Amniotic epithelial cell (primary cell): ENCODE results near the gene XPO1.
"Not testable (repeated sequence)": the region's sequence is repeated elsewhere in the genome, so short reads cannot be mapped to it uniquely, and the experiment has no call there.

Experiments
- DNase-seq: peaks from one replicate; pipeline ENCODE4 v3.0.0-alpha.2; 2010; ENCODE audit warnings: low read depth

XPO1 gene, protein sequence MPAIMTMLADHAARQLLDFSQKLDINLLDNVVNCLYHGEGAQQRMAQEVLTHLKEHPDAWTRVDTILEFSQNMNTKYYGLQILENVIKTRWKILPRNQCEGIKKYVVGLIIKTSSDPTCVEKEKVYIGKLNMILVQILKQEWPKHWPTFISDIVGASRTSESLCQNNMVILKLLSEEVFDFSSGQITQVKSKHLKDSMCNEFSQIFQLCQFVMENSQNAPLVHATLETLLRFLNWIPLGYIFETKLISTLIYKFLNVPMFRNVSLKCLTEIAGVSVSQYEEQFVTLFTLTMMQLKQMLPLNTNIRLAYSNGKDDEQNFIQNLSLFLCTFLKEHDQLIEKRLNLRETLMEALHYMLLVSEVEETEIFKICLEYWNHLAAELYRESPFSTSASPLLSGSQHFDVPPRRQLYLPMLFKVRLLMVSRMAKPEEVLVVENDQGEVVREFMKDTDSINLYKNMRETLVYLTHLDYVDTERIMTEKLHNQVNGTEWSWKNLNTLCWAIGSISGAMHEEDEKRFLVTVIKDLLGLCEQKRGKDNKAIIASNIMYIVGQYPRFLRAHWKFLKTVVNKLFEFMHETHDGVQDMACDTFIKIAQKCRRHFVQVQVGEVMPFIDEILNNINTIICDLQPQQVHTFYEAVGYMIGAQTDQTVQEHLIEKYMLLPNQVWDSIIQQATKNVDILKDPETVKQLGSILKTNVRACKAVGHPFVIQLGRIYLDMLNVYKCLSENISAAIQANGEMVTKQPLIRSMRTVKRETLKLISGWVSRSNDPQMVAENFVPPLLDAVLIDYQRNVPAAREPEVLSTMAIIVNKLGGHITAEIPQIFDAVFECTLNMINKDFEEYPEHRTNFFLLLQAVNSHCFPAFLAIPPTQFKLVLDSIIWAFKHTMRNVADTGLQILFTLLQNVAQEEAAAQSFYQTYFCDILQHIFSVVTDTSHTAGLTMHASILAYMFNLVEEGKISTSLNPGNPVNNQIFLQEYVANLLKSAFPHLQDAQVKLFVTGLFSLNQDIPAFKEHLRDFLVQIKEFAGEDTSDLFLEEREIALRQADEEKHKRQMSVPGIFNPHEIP (N-terminal part only)

DNA sequence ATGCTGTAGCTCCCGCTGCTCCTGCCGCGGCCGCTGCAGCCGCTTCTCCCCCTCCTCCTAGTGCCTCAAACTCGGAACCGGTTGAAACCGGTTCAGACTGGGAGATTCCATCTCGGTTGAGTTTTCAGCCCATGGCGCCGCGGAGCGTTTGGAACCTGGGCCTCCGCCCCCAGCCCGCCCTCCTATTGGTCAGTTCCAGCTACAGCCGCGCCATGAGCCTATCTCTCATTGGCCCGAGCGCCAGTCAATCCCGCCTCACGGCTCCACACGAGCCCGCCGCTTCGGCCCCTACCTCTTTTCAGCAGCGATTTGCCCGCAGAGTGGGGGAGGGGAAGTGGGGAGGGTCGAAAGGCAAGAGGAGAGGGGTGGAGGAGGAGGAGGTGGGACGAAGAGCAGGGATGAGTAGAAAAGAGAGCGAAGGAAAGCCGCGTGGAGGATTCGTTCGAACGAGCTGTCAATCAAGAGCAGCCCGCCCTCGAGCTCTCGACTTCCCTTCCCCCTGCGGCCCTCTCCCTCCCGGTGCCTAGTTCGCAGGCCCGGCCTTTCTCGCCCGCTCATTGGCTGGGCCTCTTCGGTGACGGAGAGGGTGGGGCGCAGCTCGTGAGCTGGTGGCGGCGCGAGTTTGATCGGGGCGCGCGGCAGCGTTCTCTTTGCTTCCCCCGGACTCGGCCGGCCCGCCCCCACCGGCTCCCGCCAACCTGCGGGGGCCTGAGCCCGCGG lies at the start of gene XPO1:
Gene XPO1 (minus strand): TSS at position 157 of the 720 bp plus-strand sequence. CDS start 4,459 bp downstream, outside the sequence.
- peak; percentile 99 for DNase-seq

DNA sequence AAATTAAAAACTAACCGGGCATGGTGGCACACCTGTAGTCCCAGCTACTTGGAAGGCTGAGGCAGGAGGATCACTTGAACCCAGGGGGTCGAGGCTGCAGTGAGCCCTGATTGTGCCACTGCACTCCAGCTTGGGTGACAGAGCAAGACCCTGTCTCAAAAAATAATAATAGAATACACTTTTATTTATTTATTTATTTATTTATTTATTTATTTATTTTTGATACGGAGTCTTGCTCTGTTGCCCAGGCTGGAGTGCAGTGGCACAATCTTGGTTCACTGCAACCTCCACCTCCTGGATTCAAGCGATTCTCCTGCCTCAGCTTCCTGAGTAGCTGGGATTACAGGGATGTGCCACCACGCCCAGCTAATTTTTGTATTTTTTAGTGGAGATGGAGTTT lies 48.8 kb upstream of the XPO1 start:
- not testable (repeated sequence) for DNase-seq

DNA sequence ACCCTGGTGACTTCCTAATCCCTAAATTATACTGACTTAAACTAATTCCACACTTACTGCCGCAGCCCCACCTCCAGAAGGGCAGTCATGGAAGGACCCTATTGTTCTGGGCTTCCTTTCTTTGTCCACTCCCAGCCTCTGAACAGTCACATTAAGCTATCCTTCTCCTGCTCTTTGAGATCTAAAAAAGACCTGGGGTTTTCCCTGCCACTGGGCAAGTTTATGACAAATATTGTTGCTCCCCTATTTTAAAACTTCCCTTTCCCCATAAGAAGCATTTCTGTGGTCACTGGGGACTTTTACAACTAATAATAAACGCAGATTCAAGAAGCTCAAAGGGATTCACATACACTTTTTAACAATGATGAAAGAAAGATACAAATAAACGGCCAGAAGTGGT lies 47.2 kb upstream of the XPO1 start:
- no peak for DNase-seq

DNA sequence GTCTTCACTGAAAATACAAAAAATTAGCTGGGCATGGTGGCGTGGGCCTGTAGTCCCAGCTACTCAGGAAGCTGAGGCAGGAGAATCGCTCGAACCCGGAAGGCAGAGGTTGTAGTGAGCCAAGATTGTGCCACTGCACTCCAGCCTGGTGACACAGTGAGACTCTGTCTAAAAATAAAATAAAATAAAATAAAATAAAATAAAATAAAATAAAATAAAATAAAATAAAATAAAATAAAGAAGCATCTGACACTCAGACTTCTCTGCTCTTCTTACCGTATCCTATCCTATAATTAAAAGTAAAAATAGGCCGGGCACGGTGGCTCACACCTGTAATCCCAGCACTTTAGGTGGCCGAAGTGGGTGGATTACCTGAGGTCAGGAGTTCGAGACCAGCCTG lies 46.2 kb upstream of the XPO1 start:
- DNase-seq, result not testable (repeated sequence)

DNA sequence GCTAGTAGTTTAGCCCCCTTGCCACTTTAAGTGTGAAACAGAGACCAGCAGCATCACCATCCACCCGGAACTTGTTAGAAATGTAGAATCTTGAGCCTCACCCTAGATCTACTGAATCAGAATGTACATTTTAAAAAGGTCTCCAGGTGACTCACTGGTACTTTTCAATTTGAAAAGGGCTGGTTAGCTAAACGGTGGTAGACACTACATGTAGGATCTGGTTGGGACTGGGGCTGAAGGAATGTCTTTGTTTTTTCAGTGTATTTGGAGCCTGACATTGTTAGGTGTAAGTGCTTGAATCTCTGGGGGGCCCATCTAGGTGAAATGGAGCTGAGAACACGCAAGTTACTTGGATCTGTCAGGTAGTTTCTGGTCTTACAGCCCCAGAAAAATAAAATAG lies 44.0 kb upstream of the XPO1 start:
- no peak for DNase-seq

DNA sequence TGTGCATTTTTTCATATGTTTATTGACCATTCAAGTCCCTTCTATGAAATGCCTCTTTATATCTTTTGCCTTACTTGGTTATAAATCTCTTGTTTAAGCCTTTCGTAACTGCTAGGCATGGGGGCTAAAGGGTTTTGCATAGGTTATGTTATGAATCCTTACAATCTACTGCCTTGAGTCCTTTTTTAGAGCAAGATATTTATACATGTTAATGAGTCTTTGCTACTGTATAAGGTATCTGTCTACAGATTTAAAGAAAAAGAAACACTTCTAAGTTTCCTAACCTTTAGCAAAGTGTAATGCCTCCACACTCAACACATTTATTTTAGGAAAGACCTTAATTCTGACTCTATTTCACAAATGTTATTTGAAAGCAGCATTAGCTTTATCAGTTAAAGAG lies 43.6 kb upstream of the XPO1 start:
- no peak for DNase-seq

DNA sequence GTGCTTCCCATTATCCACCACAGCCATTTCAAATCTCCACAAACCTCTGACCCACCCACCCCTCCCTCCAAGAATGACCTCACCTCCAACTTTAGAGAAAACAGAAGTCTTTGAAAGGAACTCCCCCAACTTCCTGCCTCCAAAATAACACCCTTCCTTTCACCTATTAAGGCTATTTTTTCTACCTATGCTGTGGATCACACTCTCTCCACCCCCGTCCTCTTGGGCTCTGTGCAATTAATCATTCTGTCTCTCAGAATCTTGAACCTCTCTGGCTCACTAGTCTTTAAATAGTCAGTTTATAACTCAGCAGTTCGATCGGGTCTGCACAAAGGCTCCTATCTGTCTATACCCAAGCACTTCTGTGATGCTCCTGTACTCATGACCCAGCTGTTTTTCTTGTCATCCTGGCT lies 37.3 kb upstream of the XPO1 start:
- no peak for DNase-seq

DNA sequence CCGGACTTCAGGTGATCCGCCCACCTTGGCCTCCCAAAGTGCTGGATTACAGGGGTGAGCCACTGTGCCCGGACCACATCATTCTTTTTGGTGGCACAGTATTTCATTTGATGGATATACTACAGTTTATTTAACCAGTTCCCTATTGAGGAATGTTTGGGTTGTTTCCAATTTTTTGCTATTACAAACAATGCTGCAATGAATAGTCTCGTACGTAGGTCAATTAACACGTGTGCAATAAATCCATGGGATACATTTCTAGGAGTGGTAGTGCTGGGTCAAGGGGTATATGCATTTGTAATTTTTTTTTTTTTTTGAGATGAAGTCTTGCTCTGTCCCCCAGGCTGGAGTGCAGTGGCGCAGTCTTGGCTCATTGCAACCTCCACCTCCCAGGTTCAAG lies 28.4 kb upstream of the XPO1 start:
- DNase-seq, result no peak

DNA sequence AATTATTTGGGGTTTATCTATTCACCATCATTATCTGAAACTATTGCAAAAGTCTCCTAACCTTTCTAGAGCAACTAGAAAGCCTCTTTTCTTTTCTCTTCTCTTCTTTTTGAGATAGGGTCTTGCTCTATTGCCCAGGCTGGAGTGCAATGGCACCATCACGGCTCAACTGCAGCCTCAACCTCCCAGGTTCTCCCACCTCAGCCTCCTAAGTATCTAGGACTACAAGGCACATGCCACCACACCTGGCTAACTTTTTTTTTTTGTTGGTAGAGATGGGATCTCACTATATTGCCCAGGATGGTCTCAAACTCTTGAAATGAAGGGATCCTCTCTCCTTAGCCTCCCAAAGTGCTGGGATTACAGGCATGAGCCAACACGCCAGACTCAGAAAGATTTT lies 24.5 kb upstream of the XPO1 start:
- DNase-seq, result no peak

DNA sequence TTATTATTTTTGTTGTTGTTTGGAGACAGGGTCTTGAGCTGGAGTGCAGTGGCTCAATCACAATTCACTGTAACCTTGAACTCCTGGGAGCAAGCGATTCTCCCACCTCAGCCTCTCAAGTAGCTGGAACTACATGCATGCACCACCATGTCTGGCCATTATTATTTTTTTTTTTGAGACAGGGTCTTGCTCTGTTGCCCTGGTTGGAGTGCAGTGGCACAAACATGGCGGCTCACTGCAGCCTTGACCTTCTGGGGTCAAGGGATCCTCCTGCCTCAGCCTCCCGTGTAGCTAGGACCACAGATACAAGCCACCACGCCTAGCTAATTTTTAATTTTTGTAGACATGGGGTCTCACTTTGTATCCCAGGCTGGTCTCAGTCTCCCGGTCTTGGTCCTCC lies 20.0 kb upstream of the XPO1 start:
- no peak for DNase-seq

DNA sequence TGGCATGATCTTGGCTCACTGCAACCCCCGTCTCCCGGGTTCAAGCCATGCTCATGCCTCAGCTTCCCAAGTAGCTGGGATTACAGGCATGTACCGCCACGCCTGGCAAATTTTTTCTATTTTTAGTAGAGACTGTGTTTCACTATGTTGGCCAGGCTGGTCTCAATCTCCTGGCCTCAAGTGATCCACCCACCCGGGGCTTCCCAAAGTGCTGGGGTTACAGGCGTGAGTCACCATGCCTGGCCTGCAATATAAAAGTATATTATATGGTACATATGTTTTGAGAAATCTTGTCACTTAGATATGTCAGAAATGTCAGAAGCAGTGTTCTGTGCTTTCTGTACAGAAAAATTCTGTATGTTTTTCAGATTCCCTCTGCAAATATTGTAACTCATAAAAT lies 19.2 kb upstream of the XPO1 start:
- no peak for DNase-seq

DNA sequence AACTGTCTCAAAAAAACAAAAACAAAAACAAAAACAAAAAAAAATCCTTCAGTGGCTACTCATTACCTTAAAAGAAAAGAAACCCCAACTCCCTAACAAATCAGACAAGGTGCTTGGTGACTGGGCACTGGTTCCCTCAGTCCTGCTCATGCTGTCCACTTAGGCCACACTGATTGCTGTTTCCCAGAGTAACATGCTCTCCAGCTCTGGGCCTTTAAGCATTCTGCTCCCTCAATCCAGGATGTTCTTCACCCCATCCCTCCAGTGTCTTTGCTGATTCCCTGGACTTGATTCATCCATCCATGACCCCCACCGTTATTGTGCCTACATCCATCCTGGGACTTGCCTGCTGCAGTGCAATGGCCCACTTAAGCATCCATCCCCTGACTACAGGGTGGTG lies 16.4 kb upstream of the XPO1 start:
- DNase-seq, result no peak

DNA sequence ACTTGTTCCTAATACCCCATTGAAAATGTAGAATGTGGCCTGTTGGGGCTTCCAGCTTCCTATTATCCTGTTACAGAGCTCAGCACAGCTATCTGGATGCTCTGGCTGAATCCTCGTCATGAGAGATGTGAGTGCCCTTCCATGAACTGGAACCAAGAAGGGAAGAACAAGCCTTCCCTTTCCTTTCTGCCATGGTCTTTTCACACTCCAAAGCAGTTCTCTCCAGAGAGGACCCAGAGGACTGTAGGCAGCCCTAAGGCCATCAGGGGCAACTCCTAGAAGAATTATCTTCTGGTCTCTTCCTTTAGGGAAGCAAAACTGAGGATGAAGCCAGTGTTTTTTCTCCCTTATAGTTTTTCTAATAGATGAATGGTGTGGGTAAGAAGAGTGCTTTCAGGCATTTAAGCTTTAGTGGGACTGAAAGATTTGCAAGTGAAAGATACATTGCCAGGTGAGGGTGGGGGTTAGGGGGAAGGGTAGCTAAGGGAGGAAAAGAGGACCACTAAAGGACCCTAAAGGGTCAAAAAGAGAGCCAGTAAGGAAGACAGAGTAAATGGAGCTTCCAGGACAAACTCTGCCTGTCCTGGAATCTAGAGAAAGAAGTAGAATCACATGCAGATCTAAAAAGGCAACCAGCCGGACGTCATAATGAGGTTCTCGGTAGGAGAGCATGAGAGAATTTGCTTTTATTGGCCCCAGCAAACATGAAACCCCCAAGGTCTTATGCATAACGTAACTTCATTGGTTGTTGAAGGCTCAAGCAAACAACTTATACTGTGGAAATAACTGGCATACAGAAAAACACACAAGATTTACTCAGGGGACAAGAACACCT lies 12.4 kb upstream of the XPO1 start:
- DNase-seq, result no peak

DNA sequence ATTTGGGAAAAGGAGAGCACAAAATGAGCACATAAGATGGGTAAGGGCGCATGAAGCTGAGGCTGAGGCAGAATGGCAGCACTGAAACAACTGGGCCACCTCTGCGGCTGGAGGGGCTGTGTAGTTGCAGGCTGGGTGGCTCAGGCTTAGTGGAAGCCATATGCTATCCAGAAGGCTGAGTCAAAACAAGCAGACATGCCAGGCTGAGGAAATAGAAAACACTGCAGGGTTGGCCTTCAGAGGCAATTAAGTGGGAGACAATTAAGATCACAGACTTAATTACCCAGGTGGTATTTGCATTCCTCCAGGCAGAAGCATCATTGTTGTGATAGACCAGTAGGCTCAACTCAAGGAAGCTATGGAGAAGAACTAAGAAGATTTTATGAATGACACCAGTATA lies 11.4 kb upstream of the XPO1 start:
- no peak for DNase-seq

DNA sequence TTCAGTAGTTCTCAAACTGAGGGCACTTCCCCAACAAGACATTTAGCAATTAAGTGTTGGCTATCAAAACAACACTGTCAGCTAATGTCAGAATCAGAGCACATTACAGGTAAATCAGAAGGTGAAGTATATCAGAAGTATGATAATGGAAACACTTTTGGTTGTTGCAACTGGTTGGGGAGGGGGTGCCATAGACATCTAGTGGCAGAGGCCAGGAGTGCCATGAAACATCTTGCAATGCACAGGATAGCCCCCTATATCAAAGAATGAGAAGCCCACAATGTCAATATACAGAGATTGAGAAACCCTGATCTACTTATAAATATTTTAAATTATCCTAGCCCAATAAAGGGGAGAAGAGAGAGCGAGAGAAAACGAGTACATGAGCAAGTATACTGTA lies 4.9 kb upstream of the XPO1 start:
- no peak for DNase-seq

DNA sequence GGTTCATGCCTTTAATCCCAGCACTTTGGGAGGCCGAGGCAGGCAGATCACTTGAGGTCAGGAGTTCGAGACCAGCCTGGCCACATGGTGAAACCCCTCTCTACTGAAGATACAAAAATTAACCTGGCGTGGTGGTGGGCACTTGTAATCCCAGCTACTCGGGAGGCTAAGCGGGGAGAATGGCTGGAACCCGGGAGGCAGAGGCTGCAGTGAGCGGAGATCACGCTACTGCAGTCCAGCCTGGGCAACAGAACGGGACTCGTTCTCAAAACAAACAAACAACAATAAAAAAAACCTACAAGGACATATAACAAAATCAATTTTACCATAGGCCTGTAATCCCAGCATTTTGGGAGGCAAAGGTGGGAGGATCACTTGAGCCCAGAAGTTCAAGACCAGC lies 2.0 kb upstream of the XPO1 start:
- not testable (repeated sequence) for DNase-seq

DNA sequence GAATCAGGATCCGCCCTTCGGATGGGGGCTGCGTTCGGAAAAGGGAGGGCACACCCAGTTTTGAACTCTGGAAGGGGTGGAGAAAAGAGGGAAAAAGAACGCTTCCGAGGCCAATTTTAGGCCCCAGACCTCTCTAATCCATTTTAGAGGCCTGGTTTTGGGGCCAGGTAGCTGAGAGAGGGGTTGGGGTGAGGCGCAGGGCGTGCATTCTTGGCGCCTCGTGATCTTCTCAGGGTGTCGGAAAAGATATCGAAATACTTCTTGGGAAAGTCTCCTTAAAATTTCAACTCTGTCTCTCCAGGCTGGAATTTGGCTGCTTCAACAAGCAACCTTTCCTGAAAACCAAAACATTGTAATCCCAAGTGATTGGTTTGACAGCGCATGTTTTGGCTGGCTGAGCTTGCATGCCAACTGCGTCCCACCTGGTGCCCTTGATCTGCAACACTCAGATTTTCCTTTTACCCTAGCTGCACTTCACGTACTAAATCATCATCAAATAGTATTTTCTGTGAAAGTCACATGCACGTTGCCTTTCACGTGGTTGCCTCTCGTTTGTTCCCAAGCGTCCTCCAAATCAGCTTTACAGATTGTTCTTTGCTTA lies 864 bp upstream of the XPO1 start:
- DNase-seq, result peak; percentile 31

DNA sequence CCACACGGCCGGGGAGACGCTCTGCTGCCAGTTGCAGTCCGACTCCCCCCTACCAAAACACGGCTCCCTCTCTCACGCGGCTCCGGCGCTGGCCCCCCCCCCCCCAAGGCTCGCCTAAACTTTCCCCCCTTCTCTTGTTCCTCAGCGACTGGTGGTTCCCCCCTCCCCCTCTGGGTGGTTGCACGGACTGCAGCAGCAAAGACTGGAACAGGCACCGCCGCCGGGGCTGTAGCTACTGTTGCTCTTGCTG lies 281 bp downstream of the XPO1 start:
- DNase-seq, result no peak

DNA sequence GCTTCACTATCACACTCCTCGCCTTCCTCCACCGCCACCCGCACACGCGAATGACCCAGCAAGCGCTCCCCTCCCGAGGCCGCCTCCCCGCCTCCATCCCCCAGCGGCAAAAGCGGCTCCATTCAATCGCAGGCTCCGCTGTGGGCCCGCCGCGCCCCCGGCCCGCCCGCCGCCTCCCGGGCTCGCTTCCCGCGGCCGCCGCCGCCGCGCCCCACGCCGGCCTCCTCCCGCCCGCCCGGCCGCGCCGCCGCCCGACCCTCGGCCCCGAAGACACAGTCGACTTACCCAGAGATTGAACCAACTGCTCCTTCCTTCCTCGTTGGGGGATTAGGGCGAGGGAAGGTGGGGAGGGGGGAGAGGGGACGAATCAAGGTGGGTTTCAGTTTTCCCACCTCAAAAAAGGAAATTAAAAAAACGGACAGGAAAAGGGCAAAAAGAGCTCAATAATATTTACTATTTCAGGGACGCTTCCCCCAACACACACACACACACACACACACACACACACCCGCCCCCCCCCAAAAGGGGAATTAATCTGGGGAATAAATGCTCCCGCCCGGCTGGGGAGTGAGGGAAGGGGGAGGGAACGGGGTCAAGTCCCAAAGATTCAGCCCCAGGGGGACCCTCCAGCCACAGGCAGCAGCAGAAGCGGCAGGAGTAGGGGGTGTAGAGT lies 743 bp downstream of the XPO1 start:
- no peak for DNase-seq

DNA sequence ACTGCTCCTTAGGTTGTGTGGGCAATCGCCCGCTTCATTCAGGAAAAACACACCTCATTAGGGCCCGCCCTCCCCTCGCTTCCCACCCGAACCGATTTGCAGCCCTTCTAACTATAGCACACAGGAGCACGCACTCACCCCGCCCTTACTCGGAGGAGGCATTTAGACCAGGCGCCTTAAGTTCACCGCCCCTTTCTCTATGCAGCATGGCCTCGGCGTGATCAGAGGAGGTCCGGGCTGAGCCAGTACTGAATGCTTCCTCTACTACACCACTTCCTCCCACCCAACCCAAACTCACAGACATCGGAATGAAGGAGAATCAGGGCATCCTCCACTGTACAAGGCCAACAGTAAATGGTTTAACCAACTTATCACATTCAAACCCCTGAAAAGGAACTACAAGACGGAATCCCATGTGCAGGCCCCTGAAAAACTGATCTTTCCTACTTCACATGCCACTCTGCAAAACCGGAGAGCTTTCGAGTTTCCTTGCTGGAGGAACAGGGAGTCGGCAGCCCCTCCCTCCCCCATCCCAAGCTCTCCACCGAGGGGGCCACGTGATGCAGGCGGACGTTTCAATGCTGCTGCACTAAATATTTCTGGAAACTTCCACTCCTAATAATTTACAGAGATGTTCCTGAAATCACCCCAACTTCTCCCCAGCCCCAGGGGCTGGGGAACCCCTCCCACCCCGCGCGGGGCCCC lies 1.4 kb downstream of the XPO1 start:
- peak; percentile 91 for DNase-seq
